NCI-H187 treated with DMSO at 0.1 percent for 48 hours (cell line): ENCODE data around the gene EXOC4.

Experiments
- DNase-seq: peaks from one replicate; lab custom pipeline; 2025; lab: John Stamatoyannopoulos, UW

EXOC4 gene

DNA sequence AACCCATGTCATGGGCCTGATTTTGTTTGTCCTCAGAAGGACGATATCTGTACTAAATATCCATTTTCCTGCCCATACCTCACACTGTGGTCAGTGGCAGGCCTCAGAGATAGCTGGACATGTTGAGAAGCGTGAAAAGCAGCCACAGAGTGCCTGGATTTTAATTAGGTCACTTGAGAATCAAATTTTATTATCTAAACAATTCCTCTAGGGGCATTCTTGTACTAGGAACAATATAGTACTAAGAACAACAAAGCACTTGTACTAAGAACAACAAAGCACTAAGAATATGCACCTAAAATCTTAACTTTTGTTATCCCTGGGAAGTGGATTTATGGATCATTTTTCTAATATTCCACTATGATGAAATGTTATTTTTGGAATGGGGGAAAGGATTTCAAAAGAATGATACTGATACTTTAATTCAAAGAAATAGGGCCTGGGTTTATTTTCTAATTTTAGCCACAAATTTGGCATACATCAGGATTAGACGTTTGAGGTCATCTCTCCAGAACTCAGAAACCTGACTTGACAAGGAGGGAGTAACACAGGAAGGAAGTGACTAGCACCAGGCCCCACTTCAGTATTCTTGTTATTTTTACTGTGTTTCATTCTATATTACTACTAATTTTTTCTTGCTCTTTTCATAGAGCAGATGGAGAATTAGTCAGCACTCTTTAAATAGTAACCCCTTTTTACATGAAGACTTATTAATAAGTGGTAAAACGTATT is 112.2 kb downstream of the EXOC4 start:
- DNase-seq = no peak

DNA sequence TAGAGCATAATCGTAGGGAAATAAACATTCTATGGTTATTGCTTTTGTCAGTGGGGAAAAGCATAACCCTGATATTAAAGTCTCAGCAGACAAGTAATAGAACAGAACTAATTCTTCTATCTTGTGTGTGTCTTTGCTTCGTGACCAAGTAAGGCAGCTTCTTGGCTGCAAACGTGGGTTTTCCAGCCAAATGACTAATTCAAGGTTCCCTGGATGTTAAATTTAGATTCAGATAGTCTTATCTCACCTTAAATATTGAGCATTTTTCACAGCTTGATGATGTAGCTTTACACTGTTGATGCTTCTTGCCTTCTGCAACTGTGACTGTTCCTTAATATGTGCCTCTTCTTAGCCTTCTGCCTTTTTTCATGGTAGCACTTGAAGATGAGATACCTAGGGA is 113.0 kb downstream of the EXOC4 start:
- DNase-seq = no peak

DNA sequence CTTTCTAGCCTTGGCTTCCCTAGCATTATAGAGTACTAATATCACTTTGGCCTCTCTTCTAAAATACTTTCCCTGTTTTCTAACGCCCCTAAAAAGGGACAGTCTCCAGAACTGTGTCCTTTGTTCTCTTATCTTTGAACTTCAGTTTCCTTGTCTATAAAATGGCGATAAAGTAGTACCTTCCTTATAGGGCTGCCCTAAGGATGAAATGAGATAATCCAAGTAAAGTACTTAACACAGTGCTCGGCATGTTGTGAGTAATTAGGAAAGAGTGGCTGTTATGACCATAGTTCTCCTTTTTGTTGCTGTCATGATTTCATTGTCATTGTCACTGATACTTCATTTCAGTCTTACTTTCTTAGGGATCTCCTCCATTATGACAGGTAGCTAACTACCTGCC is 114.7 kb downstream of the EXOC4 start:
- DNase-seq = no peak

DNA sequence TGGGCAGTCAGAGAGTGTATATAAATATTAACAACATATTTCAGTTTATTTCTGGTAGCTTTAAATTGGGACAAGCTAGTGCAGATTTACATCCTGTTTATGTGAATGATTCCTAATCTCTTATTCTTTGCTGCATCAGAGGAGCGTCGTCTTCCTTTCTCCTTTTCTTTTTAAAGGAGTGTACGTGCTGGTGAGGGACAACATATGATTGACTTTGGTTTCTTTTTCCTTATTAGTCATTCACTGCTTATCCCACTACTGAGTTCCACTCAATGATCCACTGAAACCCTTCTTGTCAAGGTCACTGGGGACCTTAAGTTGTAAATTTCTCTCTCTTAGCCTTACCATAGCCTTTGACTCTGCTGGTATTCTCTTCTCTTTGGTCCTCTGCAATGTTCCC is 116.3 kb downstream of the EXOC4 start:
- no peak for DNase-seq

DNA sequence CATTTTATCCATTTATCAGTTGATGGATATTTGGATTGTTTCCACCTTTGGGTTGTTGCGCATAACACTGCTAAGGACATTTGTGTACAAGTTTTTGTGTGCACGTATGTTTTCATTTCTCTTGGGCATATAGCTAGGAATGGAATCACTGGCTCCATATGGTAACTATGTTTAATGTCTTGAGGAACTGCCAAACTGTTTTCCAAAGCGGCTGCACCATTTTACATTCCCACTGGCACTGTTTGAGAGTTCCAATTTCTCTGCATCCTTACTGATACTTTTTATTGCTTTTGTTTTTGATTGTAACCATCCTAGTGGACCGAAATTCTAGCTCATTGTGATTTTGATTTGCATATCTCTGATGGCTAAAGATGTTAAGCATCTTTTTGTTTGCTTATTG is 118.7 kb downstream of the EXOC4 start:
- DNase-seq = no peak

DNA sequence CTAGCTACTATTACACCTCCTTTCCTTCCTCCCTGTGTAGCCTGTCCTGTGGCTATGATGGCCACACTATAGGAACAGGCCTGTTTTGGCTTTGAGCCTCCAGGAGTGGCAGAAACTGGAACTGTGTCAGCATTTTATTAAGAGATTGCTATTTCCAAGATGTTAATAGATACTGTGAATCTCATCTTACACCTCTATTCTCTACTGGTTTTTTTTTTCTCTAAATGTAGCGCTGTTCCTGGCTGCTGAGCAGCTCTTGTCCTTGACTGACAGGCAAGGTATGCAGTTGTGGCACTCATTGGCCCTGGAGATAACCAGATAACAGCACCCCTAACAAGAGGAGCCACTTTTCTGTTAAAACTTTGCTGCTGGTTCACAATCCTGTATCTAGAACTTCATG is 119.5 kb downstream of the EXOC4 start:
- DNase-seq = no peak

DNA sequence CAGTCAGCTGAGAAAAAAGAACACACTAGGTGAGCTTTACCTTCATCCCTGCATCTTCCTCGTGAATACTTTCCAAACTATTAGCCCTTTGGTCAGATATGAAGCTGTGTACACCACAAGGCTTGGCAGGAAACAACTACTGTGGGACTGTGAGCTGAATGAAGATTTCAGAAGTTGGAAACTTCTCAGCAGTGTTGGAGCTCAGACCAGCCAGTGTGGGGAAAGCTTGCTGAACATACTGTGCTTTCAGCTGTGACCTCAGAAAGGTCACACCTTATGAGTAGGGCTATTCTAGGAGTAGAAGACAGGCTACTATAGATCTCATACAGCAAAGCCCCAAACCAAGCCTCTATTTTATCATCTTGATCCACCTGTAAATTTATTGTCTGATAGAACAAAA is 123.6 kb downstream of the EXOC4 start:
- no peak for DNase-seq

DNA sequence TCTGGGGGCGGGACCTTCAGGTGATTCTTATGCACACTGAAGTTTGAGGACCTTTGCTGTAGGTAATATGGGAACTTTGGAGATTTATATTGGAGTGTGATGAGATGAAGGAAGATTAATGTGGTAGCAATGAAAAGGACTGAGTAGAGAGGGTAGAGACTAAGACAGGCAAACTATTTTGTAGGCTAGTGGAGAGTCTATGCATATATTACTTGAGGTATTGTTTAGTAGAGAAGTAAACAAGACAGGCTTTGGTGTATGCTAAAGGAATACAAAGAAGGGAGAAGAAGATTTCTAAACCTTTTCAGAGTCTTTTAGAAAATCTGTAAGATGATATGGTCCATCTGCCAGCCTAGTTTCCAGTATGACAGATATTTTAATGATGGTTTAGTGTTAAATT is 129.1 kb downstream of the EXOC4 start:
- DNase-seq = no peak

DNA sequence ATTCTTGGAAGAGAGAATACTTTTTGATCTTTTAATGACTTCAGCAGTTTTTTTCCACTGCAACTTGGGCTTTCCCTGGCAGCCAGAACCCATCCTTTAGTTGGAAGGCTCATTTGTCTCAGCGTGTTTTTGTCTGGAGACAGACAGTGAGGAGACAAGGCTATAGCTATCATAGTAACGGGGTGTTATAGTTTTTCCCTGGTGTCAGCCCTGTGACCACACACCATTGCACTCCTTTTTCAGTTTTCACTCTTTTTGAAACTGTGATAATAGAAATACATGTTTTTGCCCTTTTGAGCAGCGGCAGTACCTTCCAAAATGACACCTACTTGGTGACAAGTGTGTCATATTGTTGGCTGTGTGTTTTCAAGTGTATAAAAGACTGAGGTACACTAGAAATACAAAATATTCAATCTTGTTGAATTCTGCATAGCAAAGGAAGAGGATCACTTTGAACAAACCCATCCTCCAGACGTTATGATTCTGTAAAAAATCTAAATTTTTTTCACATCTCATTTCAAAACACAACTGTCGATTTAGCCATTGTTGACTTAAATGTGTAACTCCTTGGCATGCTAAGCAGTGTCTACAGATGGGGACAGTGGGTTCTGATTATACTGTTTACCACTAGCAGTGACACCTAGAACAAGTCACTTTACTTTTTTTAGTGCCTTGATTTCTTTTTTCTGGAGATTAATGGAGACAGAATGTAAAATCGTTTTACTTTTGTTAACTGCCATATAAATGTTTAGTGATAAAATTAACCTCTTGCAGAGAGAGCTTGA is 130.1 kb downstream of the EXOC4 start:
- DNase-seq = no peak

DNA sequence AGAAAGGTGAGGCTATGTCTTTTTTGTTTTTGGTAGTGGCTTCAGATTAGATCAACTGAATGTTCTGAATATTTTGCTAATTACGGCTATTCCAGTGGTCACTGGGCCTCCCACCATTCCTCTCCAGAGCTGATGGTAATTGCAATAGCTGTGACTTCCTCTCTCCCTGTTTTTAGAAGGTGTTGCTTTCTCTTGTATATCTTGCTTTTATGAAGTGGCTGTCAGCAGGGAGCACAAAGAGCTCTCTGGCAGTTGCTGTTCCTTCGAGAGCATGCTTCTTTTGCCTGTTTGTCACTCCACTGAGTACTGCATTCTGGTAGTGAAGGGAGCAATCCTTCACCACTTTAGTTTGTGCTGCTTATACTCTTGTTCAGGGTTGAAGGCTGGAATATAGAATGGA is 133.3 kb downstream of the EXOC4 start:
- no peak for DNase-seq

DNA sequence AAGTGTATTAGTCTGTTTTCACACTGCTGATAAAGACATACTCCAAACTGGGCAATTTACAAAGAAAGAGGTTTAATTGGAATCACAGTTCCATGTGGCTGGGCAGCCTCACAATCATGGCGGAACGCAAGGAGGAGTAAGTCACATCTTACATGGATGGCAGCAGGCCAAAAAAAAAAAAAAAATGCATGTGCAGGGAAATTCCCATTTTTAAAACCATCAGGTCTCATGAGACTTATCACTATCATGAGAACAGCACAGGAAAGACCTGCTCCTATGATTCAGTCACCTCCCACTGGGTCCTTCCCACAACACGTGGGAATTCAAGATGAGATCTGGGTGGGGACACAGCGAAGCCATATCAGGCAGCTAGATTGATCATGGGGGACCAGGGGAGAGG is 136.8 kb downstream of the EXOC4 start:
- DNase-seq = no peak

DNA sequence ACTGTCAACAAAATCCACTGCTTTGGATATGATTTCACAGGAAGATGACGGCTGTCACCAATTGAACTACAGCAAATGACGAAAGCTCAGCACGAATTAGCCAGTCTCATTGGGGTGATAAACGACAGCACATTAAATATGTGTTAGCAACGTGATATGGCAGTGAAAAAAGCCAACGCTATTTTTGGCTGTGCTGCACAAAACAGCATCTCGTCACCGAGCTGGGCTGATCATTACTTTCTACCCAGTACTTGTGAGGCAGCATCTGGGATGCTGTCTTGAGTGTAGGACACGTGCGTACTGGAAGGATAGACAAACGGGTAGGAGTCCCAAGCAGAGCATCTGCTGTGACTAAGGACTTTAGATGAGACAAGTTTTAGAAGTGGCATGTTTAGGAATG is 138.3 kb downstream of the EXOC4 start:
- no peak for DNase-seq

DNA sequence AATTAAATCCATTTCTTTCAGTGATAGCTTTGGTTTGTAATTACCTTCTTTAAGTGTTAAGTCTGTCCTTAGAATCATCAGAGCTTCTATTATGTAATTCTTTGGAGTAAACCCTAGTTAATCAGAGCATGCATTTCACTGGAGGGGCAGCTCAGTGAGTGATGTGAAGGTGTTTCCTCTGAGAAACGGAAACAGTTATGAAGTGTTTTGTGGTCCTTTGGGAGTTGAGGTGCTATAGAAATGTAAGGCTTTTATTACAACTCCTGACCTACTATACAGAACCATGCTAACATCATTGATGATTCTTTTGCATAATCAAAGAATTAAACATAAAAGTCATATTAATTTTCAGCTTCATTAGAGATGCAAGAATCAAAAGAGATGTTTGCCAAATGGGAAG is 141.5 kb downstream of the EXOC4 start:
- no peak for DNase-seq

DNA sequence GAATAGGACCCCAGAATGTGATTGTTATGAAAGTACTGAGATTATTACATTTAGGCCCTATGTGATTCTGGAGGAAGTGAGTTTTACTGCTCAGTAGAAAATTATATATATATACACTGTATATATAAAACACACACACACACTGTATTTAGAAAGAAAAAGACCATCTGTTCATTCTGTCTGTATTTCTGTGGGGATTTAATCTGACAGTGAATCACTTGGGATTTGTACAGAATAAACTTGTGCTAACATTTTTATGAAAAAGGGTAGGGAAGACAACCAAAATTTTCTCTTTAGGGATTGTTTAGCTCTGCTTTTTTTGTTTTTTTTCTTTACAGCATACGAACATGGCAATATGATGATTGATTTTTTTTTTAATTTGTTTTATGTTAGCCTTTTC is 142.7 kb downstream of the EXOC4 start:
- DNase-seq = no peak

DNA sequence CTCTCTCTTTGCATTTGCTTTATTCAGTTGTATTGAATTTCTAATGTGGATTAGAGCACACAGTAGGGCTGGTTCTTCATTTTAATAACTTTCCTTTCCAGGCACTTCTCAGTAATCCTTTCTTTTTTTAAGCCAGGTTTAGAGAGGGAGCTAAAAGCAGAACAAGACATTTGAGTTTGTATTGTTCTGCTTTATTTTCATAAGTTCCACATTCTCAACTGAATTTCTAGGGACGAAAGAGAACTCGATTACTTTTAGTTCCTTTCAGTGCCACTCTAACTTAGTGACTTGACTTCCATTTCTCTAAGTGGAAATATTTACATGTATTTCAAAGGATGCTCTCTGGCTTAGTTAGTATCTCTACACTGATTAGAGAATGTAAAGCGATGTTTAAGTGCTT is 145.6 kb downstream of the EXOC4 start:
- DNase-seq = no peak

DNA sequence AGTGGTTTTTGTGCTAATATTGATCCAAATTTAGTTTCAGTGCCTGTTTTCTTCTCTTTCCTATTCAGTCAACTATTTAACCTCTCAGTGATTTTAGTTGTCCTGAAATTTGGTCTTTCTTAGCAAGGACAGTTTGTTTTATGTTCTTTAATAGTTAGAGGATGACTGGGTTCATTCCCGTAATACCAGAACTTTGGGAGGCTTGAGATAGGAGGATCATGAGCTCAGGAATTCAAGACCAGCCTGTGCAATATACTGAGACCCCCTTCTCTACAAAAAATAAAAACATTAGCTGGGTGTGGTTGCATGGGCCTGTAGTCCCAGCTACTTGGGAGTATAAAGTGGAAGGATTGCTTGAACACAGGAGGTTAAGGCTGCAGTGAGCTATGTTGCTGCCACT is 148.3 kb downstream of the EXOC4 start:
- DNase-seq = no peak

DNA sequence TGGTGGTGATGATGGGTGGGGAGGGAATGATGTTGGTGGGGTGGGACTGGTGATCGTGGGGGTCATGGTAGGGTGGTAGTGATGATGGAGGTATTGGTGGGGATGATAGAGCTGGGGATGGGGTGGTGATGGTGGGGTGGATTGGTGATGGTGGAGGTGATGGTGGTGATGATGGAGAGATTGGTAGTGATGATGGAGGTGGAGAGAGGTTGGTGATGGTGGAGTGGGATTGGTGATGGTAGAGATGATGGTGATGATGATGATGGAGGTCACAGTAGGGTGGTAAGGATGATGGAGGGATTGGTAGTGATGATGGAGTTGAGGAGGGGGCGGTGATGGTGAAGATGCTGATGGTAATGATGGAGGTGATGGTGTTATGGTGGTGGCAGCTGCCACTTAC is 155.3 kb downstream of the EXOC4 start:
- no peak for DNase-seq

DNA sequence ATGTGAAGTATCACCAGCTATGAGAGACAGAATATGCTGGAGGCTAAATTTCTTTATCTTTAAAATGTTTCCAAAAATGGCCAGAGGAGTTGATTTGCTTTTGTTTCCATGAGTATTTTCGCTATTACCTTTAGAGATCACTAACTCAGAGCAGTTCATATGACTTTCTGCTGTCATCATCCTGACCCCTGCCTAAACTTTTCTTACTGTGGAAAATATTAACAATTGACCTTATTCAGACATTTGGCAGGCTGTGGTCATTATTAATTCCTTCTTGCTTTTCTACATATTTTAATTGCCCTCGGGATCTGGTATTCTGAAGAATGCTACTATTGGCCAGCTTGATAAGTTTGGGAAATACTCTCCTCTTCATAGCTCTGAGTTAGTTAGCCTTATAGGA is 156.5 kb downstream of the EXOC4 start:
- DNase-seq = no peak

DNA sequence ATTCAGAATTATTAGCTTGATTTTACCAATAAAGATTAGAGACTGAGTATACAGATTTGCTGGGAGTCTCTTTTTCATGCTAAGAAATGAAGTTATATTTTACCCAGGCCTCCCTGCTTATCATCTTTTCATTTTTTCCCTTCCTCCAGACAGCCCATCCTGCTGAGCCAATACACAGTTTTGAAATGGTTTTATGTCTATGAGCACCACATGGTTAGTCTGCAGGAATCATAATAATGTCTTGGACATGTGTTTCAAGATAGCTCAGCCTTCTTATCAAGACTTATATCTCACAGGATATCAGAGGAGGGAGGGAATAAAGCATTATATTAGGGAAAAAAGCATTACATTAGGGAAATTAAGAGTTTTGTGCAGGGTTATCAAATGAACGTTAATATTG is 157.1 kb downstream of the EXOC4 start:
- DNase-seq = no peak

DNA sequence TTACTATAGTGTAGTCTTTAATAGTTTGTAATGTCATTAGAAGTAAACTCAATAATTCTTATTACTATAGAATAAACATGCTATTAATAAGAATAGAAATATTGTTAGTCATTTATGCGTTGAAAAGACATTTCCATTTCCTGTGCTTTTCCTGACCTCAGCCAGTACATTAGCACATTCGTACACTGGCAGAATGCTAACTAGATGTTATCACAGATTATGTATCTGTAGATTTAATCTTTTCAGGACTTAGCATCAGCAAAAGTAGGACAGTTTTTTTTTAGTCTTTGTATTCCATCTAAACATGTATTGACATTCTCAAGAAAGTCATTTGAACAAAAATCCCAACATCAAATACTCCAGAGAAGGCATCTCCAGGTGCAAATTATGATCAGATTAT is 158.5 kb downstream of the EXOC4 start:
- DNase-seq = no peak

DNA sequence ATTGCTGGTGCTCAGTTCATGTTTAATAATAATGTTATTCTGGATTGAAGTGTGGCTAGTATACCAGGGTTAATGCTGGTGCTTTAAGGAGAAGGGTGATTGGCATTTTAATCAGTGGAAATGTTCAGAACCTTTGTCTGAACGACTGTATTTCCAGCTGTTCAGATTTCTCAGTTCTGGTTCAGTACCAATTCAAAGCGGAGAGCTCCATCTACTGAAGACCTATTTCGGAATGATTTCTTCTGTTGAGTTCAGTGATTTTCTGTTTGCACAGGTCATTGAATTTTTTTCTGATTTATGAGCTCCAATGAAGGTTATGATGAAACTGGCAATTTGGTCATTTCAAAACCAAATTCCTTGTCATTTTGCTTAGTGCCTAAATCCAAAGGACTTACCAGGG is 160.1 kb downstream of the EXOC4 start:
- DNase-seq = no peak

DNA sequence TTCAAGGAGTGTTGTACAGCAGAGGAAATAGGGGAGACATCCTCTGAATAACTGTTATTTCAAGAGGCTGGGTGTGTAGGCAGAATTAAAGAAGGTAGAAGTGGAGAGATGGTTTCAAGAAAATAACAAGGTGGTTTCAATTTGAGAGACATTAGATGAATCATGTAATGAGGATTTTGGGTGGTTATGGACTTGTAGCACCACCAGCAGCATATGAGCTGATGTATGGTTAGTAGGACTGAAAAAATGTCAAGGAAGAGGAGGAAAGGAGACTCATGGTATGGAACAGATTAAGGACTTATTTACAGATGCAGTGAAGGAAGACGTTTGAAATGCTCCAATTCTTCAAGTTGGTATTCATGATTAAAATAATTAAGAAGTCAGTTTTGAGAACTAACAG is 166.2 kb downstream of the EXOC4 start:
- no peak for DNase-seq

DNA sequence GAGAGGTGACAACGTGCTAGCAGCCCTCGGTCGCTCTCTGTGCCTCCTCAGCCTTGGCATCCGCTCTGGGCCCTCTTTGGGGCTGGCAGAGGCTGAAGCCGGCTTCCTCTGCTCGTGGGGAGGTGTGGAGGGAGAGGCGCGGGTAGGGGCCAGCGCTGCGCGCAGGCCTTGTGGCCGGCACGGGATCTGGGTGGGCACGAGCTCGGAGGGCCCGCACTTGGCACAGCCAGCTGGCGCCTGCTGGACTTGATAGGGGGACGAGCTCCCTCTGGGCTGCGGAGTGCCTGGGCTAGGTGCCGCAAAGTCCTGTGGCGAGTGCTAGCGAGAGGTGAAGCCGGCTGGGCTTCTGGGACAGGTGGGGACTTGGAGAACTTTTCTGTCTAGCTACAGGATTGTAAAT is 170.7 kb downstream of the EXOC4 start:
- DNase-seq = no peak

DNA sequence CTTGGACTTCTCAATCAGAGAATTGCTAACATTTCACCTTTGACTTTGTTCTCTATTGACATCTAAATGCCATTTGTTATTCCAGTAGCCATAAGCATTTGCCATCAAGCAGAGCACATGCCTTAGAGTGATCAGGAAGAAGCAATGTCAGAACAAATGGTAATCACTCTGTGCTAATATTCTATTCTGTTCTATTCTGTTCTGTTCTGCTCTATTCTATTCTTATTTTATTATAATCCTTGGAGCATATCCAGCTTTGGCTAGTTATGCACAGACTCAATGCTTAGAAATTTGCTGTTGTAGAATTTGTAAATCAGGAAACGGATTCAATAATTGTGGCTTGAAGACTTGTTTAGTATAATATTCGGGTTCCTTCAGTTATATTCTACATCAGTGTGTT is 175.4 kb downstream of the EXOC4 start:
- no peak for DNase-seq
